GM12891 (cell line): ENCODE measurements around the gene SMOC2.

Experiments used
- PAX5 ChIP-seq: IDR thresholded peaks from 2 replicates; pipeline ENCODE4 v1.6.1; 2011; ENCODE audit warnings: low read length, moderate library complexity, mild to moderate bottlenecking; ENCODE audit not compliant: insufficient read depth, severe bottlenecking
- POLR2A ChIP-seq: IDR thresholded peaks from 2 replicates; pipeline ENCODE4 v1.6.1; 2011; ENCODE audit warnings: low read depth, low read length, control low read depth
- POLR2AphosphoS5 ChIP-seq: IDR thresholded peaks from 2 replicates; pipeline ENCODE4 v1.6.1; 2011; ENCODE audit warnings: low read depth, low read length, control low read depth
- SPI1 ChIP-seq: IDR thresholded peaks from 2 replicates; pipeline ENCODE4 v1.6.1; 2011; ENCODE audit warnings: low read depth, low read length, control low read depth
- TAF1 ChIP-seq: IDR thresholded peaks from 2 replicates; pipeline ENCODE4 v1.6.1; 2011; ENCODE audit warnings: low read depth, low read length, control low read depth

GRCh38 chr6:168554472-168554871 lies 113.5 kb downstream of the SMOC2 start:
- no peak for TF ChIP-seq POLR2A
- no peak for TF ChIP-seq POLR2AphosphoS5
- no peak for TF ChIP-seq SPI1
- TF ChIP-seq PAX5: no peak
- TF ChIP-seq TAF1: no peak
